HT-29 (cell line): ENCODE measurements around the gene TIAM2. TPM values are rescaled to one million over a fixed set of nuclear protein-coding genes. Genes with fewer than 3 reads are reported as not detected.

Experiments used
- DNase-seq: peaks from one replicate; pipeline ENCODE4 v3.0.0-alpha.2; 2015; ENCODE audit warnings: low spot score
- total RNA-seq: library from RNA; depleted of rRNA; stranded (reverse); fragments of >200 nt; shearing (Covaris generic); gene quantifications from 2 replicates; pipeline ENCODE4 v1.2.3, GENCODE V29; 2014

The TIAM2 gene
- total RNA-seq, 1 experiment from 2014 or later, result 2.0 TPM

DNA sequence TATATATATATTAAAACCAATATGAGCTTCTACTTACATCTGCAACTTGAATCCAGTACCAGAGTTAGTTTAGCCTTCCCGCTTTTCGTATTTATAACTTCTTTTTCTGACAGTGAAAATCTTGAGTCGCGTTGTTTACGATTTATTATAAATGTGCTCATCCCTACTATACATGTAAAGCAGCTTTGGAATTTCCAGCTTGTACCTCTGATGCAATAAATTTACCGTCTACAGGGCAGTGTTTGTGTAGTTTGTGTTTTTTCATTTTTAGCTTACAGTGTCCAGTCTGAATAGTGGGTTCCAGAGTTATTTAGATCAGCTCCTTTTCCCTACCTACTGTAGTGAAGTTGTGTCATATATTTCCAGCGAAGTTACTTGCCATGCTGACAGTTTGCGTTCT, 66.3 kb downstream of the TIAM2 start:
- DNase-seq, result no peak

DNA sequence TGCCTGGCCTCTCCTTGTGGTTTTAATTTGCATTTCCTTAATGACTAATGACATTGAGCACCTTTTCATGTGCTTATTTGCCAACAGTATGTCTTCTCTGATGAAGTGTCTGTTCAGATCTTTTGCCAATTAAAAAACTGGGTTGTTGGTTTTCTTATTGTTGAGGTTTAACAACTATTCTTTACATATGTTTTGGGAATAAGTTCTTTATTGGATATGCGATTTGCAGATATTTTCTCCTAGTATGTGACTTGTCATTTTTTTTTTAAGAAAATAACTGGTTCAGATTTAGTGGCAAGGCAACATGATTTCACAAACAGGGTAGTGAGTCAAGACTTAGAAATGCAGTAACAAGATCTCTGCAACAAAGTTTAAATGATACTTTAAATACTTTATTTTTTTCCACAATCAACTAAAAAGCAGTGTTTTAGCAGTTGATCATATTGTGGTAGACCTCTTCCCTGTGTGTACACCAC, 67.8 kb downstream of the TIAM2 start:
- DNase-seq, result no peak

DNA sequence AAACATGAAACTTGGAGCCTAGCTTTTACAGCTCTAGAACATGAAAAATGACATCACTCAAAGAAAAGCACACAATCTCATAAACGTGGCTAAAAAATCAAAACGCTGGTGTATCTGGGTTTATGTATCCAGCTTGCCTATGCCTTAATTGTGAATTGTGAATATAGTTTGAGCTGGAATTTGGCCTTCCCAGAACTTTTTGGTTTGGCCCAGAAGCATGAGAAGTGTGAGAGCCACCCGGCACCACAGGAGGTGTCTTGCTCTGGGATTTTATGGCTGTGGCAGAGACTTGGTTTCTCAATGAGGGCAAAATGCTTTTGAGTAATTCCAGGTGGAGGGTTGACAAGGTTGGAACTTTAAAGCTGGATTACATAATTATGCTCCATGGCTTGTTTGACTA, 69.2 kb downstream of the TIAM2 start:
- DNase-seq, result no peak

DNA sequence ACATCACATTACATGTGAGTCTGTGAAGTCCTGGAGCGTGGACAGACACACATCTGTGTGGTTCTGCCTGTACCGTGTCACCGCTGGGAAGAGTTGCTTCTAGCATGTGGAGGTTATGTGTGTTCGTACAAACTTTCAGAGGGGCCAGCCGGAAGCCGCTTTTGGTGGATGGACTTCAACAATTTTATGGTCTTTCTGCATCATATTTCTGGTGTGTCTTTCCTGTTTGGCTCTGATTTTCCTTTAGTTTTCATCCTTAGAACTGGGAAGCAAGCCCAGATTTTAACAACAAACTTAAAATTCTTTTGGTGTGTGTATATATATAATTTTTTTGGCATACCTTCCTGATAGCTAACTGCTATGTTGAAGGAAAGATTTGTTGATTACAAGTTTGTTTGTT, 71.2 kb downstream of the TIAM2 start:
- DNase-seq, result no peak

GRCh38 chr6:155066921-155067680, 72.0 kb downstream of the TIAM2 start:
- DNase-seq, result no peak

- no peak for DNase-seq
Observed at GRCh38 chr6:155067956-155068615, 73.0 kb downstream of the TIAM2 start.

- DNase-seq, result no peak
Observed at GRCh38 chr6:155069543-155069942, 74.4 kb downstream of the TIAM2 start.

- no peak for DNase-seq
Observed at GRCh38 chr6:155075930-155076695, 81.0 kb downstream of the TIAM2 start.

DNA sequence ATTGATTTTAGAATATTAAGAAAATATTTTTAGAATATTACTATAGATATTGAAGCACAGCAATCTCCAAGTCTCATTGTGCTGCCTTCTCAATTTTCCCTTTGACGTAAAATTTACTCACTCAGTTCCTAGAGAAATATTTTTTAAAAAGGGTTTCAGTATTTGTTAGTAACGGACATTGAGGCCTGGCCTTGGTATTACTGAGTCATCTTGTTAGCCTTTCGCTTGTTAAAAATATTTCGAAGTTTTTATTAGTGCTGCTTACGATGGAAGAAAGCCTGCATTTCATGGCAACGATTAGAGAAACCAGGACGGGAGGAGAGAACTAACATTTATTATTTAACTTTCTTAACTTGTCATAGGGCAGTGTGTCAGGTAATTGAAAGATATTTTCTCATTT, 82.2 kb downstream of the TIAM2 start:
- no peak for DNase-seq

- no peak for DNase-seq
Observed at GRCh38 chr6:155077784-155078183, 82.7 kb downstream of the TIAM2 start.

DNA sequence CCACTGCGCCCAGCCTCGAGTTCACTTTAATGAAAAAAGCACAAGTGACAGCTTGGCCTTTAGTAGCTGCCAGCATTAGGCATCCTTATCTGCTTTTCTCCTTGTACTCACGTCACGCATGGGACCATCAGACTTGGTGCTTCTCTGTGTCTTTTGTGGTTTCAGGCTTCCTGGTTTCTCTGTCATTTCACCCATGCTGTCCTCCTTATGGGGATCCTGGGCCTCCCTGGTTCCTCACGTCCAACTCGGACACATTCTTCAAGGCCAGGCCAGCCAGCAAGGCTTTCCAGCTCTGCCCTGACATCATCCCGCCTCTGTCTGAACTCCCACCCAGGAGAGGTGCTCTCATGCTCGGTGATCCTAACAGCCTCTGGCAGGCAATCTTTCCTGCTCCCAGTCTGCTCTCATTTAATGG, 83.2 kb downstream of the TIAM2 start:
- no peak for DNase-seq

- DNase-seq, result no peak
Observed at GRCh38 chr6:155079985-155080452, 84.9 kb downstream of the TIAM2 start.

GRCh38 chr6:155080881-155081845, 86.0 kb downstream of the TIAM2 start:
- DNase-seq, result no peak

DNA sequence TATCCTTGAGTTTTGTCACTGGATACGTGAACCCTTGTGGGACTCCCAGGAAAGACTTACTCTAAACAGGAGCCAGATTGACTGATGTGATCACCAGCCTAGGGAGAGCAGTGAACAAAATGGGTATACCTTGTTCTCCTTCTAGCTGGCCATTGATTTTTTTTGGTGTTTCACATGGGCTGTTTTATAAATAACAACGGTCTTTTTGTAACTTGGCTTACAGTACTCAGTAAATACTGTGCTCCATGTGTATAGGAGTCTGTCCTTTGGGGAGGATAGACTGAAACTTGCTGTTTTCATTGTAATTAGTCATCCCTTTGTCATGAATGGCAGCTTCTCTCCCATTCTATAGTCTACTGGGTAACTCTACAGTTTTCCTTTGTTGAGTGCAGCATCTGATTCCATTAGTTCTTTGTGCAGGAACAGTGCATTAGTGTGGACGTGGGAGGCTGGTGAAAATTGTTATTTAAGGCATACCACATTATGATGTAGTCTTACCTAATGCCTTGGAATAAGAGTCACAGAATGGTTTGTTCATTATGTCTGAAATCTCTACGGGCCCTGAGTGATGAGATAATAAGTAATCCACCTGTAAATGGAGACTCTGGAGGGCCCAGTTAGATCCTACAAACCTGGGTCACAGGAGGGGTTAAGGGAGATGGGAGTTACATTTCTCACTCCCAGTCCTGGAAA, 89.5 kb downstream of the TIAM2 start:
- DNase-seq, result no peak

DNA sequence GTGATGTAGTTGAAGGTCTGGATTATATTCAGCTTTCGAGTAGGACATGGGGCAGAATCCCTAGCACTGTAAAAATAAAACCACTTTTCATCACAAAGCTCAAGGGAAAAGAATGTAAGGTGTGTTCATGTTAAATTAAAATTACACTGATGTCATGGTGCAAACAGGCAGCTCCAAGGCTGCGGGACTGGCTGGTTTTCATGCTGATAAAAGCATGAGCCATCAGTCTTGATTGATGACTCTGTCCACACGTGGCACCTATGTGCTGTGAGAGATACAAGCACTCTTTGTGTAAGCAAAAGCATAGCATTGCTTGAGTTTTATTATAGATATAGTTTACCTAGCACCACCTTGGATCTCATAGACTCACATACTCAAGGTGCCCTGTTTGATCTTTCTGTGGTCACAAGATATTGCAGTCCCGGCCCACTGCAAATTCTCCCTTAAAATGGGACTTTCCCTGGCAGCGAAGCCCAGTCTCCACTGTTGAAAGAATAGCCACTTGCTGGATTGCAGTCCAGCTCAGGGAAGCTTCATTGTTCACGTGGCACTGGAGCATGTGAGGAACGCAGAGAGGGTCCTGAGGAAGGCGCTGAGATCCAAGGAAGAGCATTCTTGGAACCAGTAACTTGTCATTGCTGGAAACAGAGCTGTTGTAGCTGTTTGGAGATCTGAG, 90.6 kb downstream of the TIAM2 start:
- DNase-seq, result peak; percentile 63

- no peak for DNase-seq
Observed at GRCh38 chr6:155088856-155089255, 93.7 kb downstream of the TIAM2 start.

- DNase-seq, result no peak
Observed at GRCh38 chr6:155089746-155090145, 94.6 kb downstream of the TIAM2 start.

GRCh38 chr6:155090166-155090565, 95.1 kb downstream of the TIAM2 start:
- DNase-seq, result no peak

- no peak for DNase-seq
Observed at GRCh38 chr6:155091756-155092155, 96.6 kb downstream of the TIAM2 start.

GRCh38 chr6:155093430-155093829, 98.3 kb downstream of the TIAM2 start:
- no peak for DNase-seq
